Karpas-422 (cell line): ENCODE data around the gene ATP1B3. TPM values are rescaled to one million over a fixed set of nuclear protein-coding genes. Genes with fewer than 3 reads are reported as not detected.

Experiments used
- DNase-seq: peaks from one replicate; pipeline ENCODE4 v3.0.0-alpha.2; 2015
- H2AFZ ChIP-seq: fragments of 200-600 bp; sonication (generic); 2 replicates; pipeline ENCODE4 v1.6.1; 2014; ENCODE audit warnings: antibody characterized with exemption, low read length, mixed read lengths
- H3K27ac ChIP-seq: fragments of 200-600 bp; sonication (generic); 2 replicates; pipeline ENCODE4 v1.5.1; 2014; ENCODE audit warnings: mild to moderate bottlenecking, low read length, moderate library complexity
- H3K27me3 ChIP-seq: fragments of 200-600 bp; sonication (generic); 2 replicates; pipeline ENCODE4 v1.6.1; 2014; ENCODE audit warnings: low read length, mixed read lengths
- H3K36me3 ChIP-seq: fragments of 200-600 bp; sonication (generic); 2 replicates; pipeline ENCODE4 v1.6.1; 2014; ENCODE audit warnings: low read length, mixed read lengths; ENCODE audit not compliant: insufficient read depth
- H3K4me1 ChIP-seq: fragments of 200-600 bp; sonication (generic); 2 replicates; pipeline ENCODE4 v1.6.1; 2014; ENCODE audit warnings: mild to moderate bottlenecking, low read length, mixed read lengths
- H3K4me2 ChIP-seq: fragments of 200-600 bp; sonication (generic); 2 replicates; pipeline ENCODE4 v1.6.1; 2014; ENCODE audit warnings: low read length, low read depth, mild to moderate bottlenecking; ENCODE audit not compliant: poor library complexity, severe bottlenecking
- H3K4me3 ChIP-seq: fragments of 200-600 bp; sonication (generic); 2 replicates; pipeline ENCODE4 v1.5.1; 2014; ENCODE audit warnings: mild to moderate bottlenecking, antibody characterized with exemption, low read length, mixed read lengths
- H3K79me2 ChIP-seq: fragments of 200-600 bp; sonication (generic); 2 replicates; pipeline ENCODE4 v1.6.1; 2014; ENCODE audit warnings: mild to moderate bottlenecking, low read length, mixed read lengths
- H3K9ac ChIP-seq: fragments of 200-600 bp; sonication (generic); 2 replicates; pipeline ENCODE4 v1.6.0; 2014; ENCODE audit warnings: low read length
- H3K9me2 ChIP-seq: fragments of 200-600 bp; sonication (generic), shearing (Covaris generic); replicated peaks from 2 replicates; pipeline ENCODE4 v1.6.0; 2014; ENCODE audit warnings: mild to moderate bottlenecking, low read length, moderate library complexity; ENCODE audit not compliant: insufficient read depth
- H3K9me3 ChIP-seq: fragments of 300-700, 200-600 bp; sonication (generic); 2 replicates; pipeline ENCODE4 v1.6.1; 2014; ENCODE audit warnings: low read length, mixed read lengths
- H4K20me1 ChIP-seq: fragments of 200-600 bp; sonication (generic); 2 replicates; pipeline ENCODE4 v1.6.1; 2014; ENCODE audit warnings: mild to moderate bottlenecking, antibody characterized with exemption, low read length, low read depth; ENCODE audit not compliant: insufficient read depth
- total RNA-seq: library from RNA; depleted of rRNA; stranded (reverse); fragments of >200 nt; shearing (Covaris generic); gene quantifications from 2 replicates; pipeline ENCODE4 v1.2.3, GENCODE V29; 2014; ENCODE audit warnings: low replicate concordance

ATP1B3 gene
- total RNA-seq, 1 experiment from 2014 or later = 68.7 TPM

DNA sequence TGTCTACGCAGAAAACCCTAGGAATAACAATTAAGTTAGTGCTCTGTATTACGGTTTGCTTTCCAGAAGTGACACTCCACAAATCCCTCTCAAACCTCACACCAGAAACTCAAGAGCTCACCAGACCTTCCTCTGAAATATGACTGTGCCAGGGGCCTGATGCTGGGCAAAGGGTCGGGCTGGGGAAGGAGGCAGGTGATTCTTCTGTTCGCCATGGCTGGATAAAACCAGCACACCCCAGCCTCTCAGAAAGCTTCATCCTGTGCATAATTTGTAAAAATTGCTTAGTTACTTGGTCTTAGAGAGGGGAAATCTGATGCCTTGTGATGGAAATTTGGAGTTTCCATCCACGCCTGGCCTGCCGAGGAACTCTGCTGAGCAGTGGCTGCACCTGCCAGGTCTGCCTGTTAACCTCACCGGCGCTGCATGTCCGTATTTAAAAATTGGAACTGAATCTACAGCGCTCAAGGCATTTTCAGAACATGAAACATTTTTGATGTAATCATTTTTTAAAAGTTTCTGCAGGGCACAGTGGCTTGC is 22.7 kb upstream of the ATP1B3 start:
- Histone ChIP-seq H3K4me3 (no peak overlapping the region), H4K20me1 (no peaks in the 10 kb centered on the region), H3K4me2 (no peak overlapping the region), H2AFZ (no peak overlapping the region), H3K9me2 (no peaks in the 10 kb centered on the region), H3K4me1 (no peaks in the 10 kb centered on the region), H3K27me3 (no peaks in the 10 kb centered on the region), H3K9me3 (no peaks in the 10 kb centered on the region), H3K9ac (no peak overlapping the region), H3K36me3 (no peaks in the 10 kb centered on the region), H3K79me2 (no peaks in the 10 kb centered on the region), H3K27ac (no peak overlapping the region)
- no peak for DNase-seq

DNA sequence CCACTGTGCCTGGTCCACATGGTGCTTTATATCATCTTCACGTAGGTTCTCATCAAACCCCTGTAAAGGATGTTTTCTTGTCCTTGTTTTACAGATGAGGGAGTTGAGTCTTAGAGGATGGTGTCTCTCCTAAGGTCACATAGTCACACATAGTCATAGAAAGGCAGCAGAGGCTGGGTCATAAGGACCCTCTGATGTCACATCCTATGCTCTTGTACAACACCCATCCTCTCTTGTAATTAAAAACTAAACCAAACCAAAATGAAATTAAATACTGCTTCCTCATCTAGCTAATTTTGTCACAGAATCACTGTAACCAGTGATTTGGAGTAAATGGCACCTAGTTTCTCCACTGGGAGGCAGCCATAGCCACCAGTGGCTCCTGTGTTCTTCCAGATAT is 21.8 kb upstream of the ATP1B3 start:
- H3K27ac ChIP-seq = no peak overlapping the region

DNA sequence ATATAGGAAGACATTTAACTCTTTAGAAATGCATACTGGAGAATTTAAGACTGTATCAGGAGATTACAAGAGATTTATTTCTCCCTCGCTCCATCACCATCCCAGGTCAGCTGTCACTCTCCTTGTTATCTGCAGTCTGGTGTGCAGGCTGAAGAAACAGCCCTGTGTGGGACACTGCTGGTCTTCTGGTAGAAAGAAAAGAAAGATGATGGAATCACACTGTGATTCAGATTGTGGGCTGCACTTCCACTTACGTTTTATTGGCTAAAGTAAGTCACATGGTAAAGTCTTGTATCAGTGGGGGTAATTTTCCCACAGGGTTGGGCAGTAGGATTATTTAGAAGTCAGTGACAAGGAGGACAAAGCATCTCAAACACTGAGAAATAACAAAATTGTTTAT is 18.1 kb upstream of the ATP1B3 start:
- H3K9me2 ChIP-seq = no peaks in the 10 kb centered on the region
- H3K36me3 ChIP-seq = no peaks in the 10 kb centered on the region
- H3K79me2 ChIP-seq = no peaks in the 10 kb centered on the region
- no peaks in the 10 kb centered on the region for H3K27me3 ChIP-seq
- no peak overlapping the region for H3K27ac ChIP-seq
- no peak overlapping the region for H3K4me3 ChIP-seq
- no peak overlapping the region for H2AFZ ChIP-seq
- no peaks in the 10 kb centered on the region for H3K4me1 ChIP-seq
- no peak for DNase-seq
- no peak overlapping the region for H3K9ac ChIP-seq
- no peaks in the 10 kb centered on the region for H4K20me1 ChIP-seq
- no peaks in the 10 kb centered on the region for H3K9me3 ChIP-seq
- H3K4me2 ChIP-seq = no peak overlapping the region

More for the DNA sequence above, 21.8 kb upstream of the ATP1B3 start:
- Histone ChIP-seq H3K27me3 (no peaks in the 10 kb centered on the region), H4K20me1 (no peaks in the 10 kb centered on the region), H3K9ac (no peak overlapping the region), H3K9me3 (no peaks in the 10 kb centered on the region), H3K36me3 (no peaks in the 10 kb centered on the region), H3K4me2 (no peak overlapping the region), H3K4me3 (no peak overlapping the region), H3K79me2 (no peaks in the 10 kb centered on the region), H3K9me2 (no peaks in the 10 kb centered on the region), H3K4me1 (no peaks in the 10 kb centered on the region), H2AFZ (no peak overlapping the region)
- no peak for DNase-seq

- Histone ChIP-seq H3K79me2 (no peaks in the 10 kb centered on the region), H3K4me3 (no peak overlapping the region)
These were observed 16.8 kb upstream of the ATP1B3 start for GRCh38 chr3:141859651-141860050.

GRCh38 chr3:141860086-141860669 is 16.3 kb upstream of the ATP1B3 start:
- no peak for DNase-seq
- no peaks in the 10 kb centered on the region for H3K27me3 ChIP-seq
- no peak overlapping the region for H3K4me3 ChIP-seq
- no peaks in the 10 kb centered on the region for H3K9me3 ChIP-seq
- H3K79me2 ChIP-seq = no peaks in the 10 kb centered on the region
- no peaks in the 10 kb centered on the region for H3K4me1 ChIP-seq
- no peak overlapping the region for H3K27ac ChIP-seq
- no peaks in the 10 kb centered on the region for H3K36me3 ChIP-seq
- H2AFZ ChIP-seq = no peak overlapping the region
- H4K20me1 ChIP-seq = no peaks in the 10 kb centered on the region
- H3K9me2 ChIP-seq = no peaks in the 10 kb centered on the region
- no peak overlapping the region for H3K9ac ChIP-seq
- H3K4me2 ChIP-seq = no peak overlapping the region

More at GRCh38 chr3:141859651-141860050, 16.8 kb upstream of the ATP1B3 start:
- no peak overlapping the region for H3K4me2 ChIP-seq
- no peaks in the 10 kb centered on the region for H4K20me1 ChIP-seq
- no peak overlapping the region for H3K27ac ChIP-seq
- H2AFZ ChIP-seq = no peak overlapping the region
- H3K9me3 ChIP-seq = no peaks in the 10 kb centered on the region
- DNase-seq = no peak
- H3K4me1 ChIP-seq = no peaks in the 10 kb centered on the region
- H3K27me3 ChIP-seq = no peaks in the 10 kb centered on the region
- H3K9me2 ChIP-seq = no peaks in the 10 kb centered on the region
- no peaks in the 10 kb centered on the region for H3K36me3 ChIP-seq
- no peak overlapping the region for H3K9ac ChIP-seq

- H3K27ac ChIP-seq = no peak overlapping the region
- no peak overlapping the region for H3K9ac ChIP-seq
- no peaks in the 10 kb centered on the region for H3K4me1 ChIP-seq
- H3K79me2 ChIP-seq = no peaks in the 10 kb centered on the region
- no peaks in the 10 kb centered on the region for H4K20me1 ChIP-seq
- no peak overlapping the region for H3K4me2 ChIP-seq
- no peaks in the 10 kb centered on the region for H3K9me2 ChIP-seq
- no peak overlapping the region for H2AFZ ChIP-seq
- DNase-seq = no peak
- H3K9me3 ChIP-seq = no peaks in the 10 kb centered on the region
- no peak overlapping the region for H3K4me3 ChIP-seq
- H3K27me3 ChIP-seq = no peaks in the 10 kb centered on the region
- no peaks in the 10 kb centered on the region for H3K36me3 ChIP-seq
These were observed 15.5 kb upstream of the ATP1B3 start for GRCh38 chr3:141860766-141861513.

DNA sequence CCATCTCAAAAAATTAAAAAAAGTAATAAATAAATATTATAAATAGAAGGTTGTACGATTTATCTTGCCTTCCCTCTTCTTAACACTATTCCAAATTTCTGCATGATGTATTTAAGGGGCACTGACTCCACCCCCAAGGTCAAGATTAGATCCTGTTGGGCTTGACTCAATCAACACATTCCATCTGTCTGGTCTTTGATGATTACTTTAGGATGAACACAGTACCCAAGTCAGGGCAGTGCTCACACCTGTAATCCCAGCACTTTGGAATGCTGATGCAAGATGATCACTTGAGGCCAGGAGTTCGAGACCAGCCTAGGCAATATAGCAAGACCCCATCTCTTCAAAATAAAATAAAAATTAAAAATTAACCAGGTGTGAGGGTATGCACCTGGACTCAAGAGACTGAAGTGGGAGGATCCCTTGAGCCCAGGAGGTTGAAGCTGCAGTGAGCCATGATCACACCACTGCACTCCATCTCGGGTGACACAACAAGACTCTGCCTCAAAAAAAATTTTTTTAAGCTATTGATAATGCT is 14.1 kb upstream of the ATP1B3 start:
- Histone ChIP-seq H3K79me2 (no peaks in the 10 kb centered on the region), H3K9ac (no peak overlapping the region), H3K4me1 (no peaks in the 10 kb centered on the region)

GRCh38 chr3:141863491-141863890 is 13.0 kb upstream of the ATP1B3 start:
- Histone ChIP-seq H3K27me3 (no peaks in the 10 kb centered on the region), H3K9me2 (no peaks in the 10 kb centered on the region), H3K36me3 (no peaks in the 10 kb centered on the region), H3K9me3 (no peaks in the 10 kb centered on the region), H3K9ac (no peak overlapping the region), H4K20me1 (no peaks in the 10 kb centered on the region), H3K4me3 (no peak overlapping the region), H3K79me2 (no peaks in the 10 kb centered on the region), H3K4me2 (no peak overlapping the region), H3K27ac (no peak overlapping the region), H3K4me1 (no peaks in the 10 kb centered on the region), H2AFZ (no peak overlapping the region)
- DNase-seq = no peak

More for the DNA sequence above, 14.1 kb upstream of the ATP1B3 start:
- Histone ChIP-seq H3K27me3 (no peaks in the 10 kb centered on the region), H3K27ac (no peak overlapping the region), H3K4me2 (no peak overlapping the region), H3K4me3 (no peak overlapping the region), H3K9me2 (no peaks in the 10 kb centered on the region), H3K9me3 (no peaks in the 10 kb centered on the region), H2AFZ (no peak overlapping the region), H3K36me3 (no peaks in the 10 kb centered on the region), H4K20me1 (no peaks in the 10 kb centered on the region)
- no peak for DNase-seq
